GM18505 (cell line): ENCODE results near the gene HAUS1.
"Not testable (repeated sequence)": the region's sequence is repeated elsewhere in the genome, so short reads cannot be mapped to it uniquely, and the experiment has no call there.

ENCODE experiments used
- ATAC-seq: cut with Tn5 transposase; IDR thresholded peaks from one replicate; pipeline ENCODE4 v1.9.1; 2021; ENCODE audit not compliant: unreplicated experiment
- POLR2A ChIP-seq: IDR thresholded peaks from 4 replicates; pipeline ENCODE4 v1.6.1; 2011; ENCODE audit warnings: borderline replicate concordance; ENCODE audit not compliant: insufficient read depth, insufficient read length; ENCODE audit errors: extremely low read depth

The HAUS1 gene

DNA sequence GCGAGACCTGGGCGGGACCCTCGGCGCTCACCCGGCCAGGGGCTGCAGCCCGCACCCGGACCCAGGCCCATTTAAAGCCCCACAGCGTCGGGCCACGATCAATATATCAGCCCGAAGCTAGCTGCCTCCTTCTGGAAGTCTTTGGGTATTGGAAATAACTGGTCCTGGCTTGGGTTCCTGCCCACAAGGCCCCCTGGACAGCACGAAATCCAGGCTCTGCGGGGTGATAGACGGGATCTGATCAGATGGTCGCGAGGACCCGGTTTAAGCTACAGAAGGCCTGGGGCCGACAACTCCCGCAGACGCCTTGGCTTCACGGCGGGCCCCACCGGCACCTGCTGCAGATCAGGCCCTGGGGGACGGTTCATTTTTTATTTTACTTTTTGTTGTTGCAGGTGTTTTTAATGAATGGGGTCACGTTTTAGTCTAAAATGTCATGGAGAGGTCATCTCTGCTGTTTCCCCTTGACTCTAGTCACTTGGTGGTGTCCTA is 31.8 kb upstream of the HAUS1 start:
- no peak for ATAC-seq

DNA sequence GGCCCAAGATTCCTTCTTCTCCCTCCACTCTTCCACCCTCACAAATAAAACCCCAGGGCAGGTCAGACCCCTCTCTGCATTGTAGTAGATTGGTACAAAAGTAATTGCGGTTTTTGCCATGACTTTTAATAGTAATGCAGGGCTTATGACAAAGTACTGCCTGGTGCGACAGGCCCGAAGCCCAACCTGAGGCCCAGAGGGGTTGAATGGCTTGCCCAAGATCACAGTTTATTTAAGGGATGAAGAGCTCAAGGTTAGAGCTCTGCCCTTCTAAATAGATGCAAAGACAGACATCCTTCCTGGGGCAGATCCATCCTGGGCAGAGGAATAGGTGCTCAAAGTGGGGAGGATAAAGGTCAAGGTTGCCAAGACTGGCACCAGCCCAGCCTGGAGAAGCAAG is 31.2 kb upstream of the HAUS1 start:
- no peak for ATAC-seq
- no peak for TF ChIP-seq POLR2A

More for the DNA sequence above, 31.8 kb upstream of the HAUS1 start:
- no peak for TF ChIP-seq POLR2A

DNA sequence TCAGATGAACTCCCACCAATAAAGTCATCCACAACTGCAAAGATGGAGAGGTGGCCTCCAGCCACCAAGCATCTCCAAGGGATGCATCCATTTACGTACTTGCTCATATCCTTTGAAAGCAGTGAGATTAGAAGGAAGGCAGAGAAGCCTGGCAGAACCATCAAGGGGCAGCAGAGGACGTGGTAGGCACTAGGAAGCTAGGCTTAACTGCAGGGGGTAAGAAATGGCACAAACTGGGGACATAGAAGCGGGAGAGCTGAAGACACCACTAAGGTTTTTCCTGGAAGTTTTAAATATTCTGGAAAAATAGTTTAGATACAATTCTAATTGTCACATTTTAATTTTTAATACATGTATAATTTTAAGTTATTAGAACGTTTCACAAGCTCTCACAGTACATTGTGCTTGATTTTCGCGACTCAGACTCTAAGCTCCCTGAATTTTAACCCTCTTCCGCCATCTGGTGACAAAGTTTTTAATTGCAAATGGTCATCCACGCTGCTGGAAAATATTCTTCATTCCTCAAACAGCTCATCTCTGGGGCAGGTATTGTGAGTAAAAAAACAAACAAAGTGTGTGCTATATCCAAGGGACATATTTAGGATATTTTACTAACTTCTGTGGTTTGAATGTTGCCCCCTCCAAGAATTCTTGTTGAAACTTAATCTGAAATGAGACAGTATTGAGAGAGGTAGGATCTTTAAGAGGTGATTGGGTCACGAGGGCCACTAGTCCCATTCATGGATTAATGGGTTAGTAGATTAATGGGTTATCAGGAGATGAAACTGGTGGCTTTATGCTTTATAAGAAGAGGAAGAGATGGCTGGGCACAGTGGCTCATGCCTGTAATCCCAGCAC is 30.5 kb upstream of the HAUS1 start:
- ATAC-seq = no peak
- TF ChIP-seq POLR2A = no peak

- ATAC-seq = no peak
Observed at GRCh38 chr18:46079336-46079735, 24.8 kb upstream of the HAUS1 start.

GRCh38 chr18:46080156-46080555 is 24.0 kb upstream of the HAUS1 start:
- ATAC-seq = no peak
- TF ChIP-seq POLR2A = no peak

More at GRCh38 chr18:46079336-46079735, 24.8 kb upstream of the HAUS1 start:
- no peak for TF ChIP-seq POLR2A

- TF ChIP-seq POLR2A = no peak
- ATAC-seq = no peak
Observed at GRCh38 chr18:46084431-46084830, 19.8 kb upstream of the HAUS1 start.

DNA sequence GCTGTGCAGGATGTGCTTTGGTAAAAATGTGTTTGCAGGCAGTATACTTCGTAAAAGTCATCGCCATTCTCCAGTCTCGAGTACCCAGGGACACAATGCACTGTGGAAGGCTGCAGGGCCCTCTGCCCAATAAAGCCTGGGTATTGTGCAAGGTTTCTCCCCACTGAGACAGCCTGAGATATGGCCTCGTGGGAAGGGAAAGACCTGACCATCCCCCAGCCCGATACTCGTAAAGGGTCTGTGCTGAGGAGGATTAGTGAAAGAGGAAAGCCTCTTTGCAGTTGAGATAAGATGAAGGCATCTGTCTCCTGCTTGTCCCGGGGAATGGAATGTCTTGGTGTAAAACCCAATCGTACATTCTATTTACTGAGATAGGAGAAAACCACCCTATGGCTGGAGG is 15.7 kb upstream of the HAUS1 start:
- ATAC-seq = not testable (repeated sequence)

- no peak for ATAC-seq
- no peak for TF ChIP-seq POLR2A
Observed at GRCh38 chr18:46095532-46095931, 8.7 kb upstream of the HAUS1 start.

GRCh38 chr18:46096651-46097300 is 7.4 kb upstream of the HAUS1 start:
- no peak for ATAC-seq
- peak; percentile 26 for TF ChIP-seq POLR2A

- TF ChIP-seq POLR2A = no peak
- ATAC-seq = peak; percentile 25
Observed at GRCh38 chr18:46097431-46097800, 6.8 kb upstream of the HAUS1 start.

GRCh38 chr18:46097801-46098615 is 6.2 kb upstream of the HAUS1 start, which contains the start of gene ATP5F1A:
TSS of gene ATP5F1A (minus strand) at chr18:46098296. CDS start at chr18:46098231, 65 bp downstream.
- ATAC-seq = peak; percentile 86
- TF ChIP-seq POLR2A = peak; percentile 90

- no peak for ATAC-seq
- TF ChIP-seq POLR2A = no peak
Observed at GRCh38 chr18:46098616-46098933, 5.6 kb upstream of the HAUS1 start.

DNA sequence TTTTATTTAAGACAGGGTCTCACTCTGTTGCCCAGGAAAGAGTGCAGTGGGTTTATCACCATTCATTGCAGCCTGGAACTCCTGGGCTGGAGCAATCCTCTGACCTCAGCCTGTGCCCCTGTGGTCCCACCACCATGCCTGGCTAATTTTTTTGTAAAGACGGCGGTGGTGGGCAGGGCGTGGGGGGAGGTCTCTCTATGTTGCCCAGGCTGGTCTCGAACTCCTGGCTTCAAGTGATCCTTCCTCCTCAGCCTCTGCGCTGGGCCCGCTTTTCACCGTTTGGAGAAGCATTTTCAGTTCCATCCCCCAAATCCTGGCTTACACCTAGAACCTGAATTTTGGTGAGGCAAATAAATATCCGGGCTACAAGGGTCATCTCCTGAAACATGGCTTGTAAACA is 4.7 kb upstream of the HAUS1 start:
- ATAC-seq = no peak
- no peak for TF ChIP-seq POLR2A
